ENCODE data around the gene H6PD.

Gene H6PD

GRCh38 chr1:9231648-9232332 is 2.8 kb upstream of the H6PD start:
- Histone ChIP-seq H3K27me3 (ENCODE audit: insufficient read depth, low read depth, severe bottlenecking) (no peaks in the 10 kb centered on the region), H3K36me3 (no peaks in the 10 kb centered on the region), H3K27ac (no peak overlapping the region), H3K9me3 (ENCODE audit: severe bottlenecking) (no peaks in the 10 kb centered on the region), H3K4me3 (ENCODE audit: low read depth, low read length) (no peak overlapping the region)
- no peak for DNase-seq
- TF ChIP-seq, protein P1, sequence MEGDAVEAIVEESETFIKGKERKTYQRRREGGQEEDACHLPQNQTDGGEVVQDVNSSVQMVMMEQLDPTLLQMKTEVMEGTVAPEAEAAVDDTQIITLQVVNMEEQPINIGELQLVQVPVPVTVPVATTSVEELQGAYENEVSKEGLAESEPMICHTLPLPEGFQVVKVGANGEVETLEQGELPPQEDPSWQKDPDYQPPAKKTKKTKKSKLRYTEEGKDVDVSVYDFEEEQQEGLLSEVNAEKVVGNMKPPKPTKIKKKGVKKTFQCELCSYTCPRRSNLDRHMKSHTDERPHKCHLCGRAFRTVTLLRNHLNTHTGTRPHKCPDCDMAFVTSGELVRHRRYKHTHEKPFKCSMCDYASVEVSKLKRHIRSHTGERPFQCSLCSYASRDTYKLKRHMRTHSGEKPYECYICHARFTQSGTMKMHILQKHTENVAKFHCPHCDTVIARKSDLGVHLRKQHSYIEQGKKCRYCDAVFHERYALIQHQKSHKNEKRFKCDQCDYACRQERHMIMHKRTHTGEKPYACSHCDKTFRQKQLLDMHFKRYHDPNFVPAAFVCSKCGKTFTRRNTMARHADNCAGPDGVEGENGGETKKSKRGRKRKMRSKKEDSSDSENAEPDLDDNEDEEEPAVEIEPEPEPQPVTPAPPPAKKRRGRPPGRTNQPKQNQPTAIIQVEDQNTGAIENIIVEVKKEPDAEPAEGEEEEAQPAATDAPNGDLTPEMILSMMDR (IDR thresholded peaks at IDR 0.05; ENCODE audit: low read depth, low read length), result no peak

- no peaks in the 10 kb centered on the region for H3K27me3 ChIP-seq (ENCODE audit: insufficient read depth, low read depth, severe bottlenecking)
- H3K27ac ChIP-seq, result no peak overlapping the region
- H3K4me3 ChIP-seq (ENCODE audit: low read depth, low read length), result no peak overlapping the region
- no peaks in the 10 kb centered on the region for H3K36me3 ChIP-seq
- TF ChIP-seq, protein P1 (IDR thresholded peaks at IDR 0.05; ENCODE audit: low read depth, low read length), result no peak
- DNase-seq, result no peak
- no peaks in the 10 kb centered on the region for H3K9me3 ChIP-seq (ENCODE audit: severe bottlenecking)
Observed at GRCh38 chr1:9233241-9233941, 1.2 kb upstream of the H6PD start.

DNA sequence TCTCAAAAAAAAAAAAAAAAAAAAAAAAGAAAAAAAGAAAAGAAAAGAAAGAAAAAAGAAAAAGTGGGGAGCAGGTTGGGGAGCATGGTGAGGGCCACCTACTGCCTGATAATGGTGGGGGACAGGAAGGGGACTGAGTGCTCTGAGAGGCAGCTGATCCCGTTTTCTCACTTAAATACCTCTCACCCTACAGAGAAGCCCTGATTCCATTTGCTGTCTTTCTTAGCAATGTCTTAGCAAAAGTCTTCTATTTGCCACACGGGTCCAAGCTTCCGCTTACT is 692 bp upstream of the H6PD start:
- no peaks in the 10 kb centered on the region for H3K9me3 ChIP-seq (ENCODE audit: severe bottlenecking)

GRCh38 chr1:9235096-9235459 is 504 bp downstream of the H6PD start:
- Histone ChIP-seq H3K9me3 (ENCODE audit: severe bottlenecking) (no peaks in the 10 kb centered on the region), H3K36me3 (no peaks in the 10 kb centered on the region), H3K27ac (peak overlapping the region; percentile 97), H3K4me3 (ENCODE audit: low read depth, low read length) (peak overlapping the region; percentile 69), H3K27me3 (ENCODE audit: insufficient read depth, low read depth, severe bottlenecking) (no peaks in the 10 kb centered on the region)
- DNase-seq, result peak; percentile 52
- TF ChIP-seq, protein P1 (IDR thresholded peaks at IDR 0.05; ENCODE audit: low read depth, low read length), result no peak

More for the DNA sequence above, 692 bp upstream of the H6PD start:
- H3K27ac ChIP-seq, result peak overlapping the region; percentile 71
- peak overlapping the region; percentile 46 for H3K4me3 ChIP-seq (ENCODE audit: low read depth, low read length)
- TF ChIP-seq, protein P1 (IDR thresholded peaks at IDR 0.05; ENCODE audit: low read depth, low read length), result no peak
- H3K36me3 ChIP-seq, result no peaks in the 10 kb centered on the region
- DNase-seq, result no peak
- no peaks in the 10 kb centered on the region for H3K27me3 ChIP-seq (ENCODE audit: insufficient read depth, low read depth, severe bottlenecking)

DNA sequence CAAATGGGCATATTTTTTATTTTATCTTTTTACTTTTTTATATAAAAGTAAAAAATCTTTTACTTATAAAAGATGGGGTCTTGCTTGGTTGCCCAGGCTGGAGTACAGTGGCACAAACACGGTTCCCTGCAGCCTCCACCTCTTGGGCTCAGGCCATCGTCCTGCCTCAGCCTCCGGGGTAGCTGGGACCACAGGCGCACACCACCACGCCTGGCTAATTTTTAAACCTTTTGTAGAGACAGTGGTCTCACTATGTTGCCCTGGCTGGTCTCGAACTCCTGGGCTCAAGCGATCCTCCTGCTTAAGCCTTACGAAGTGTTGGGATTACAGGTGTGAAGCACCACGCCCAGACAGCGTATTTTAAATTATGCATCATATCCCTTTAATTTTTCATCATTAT is 986 bp downstream of the H6PD start:
- no peaks in the 10 kb centered on the region for H3K36me3 ChIP-seq
- DNase-seq, result no peak
- peak overlapping the region; percentile 97 for H3K27ac ChIP-seq
- H3K9me3 ChIP-seq (ENCODE audit: severe bottlenecking), result no peaks in the 10 kb centered on the region
- TF ChIP-seq, protein P1 (IDR thresholded peaks at IDR 0.05; ENCODE audit: low read depth, low read length), result no peak
- H3K4me3 ChIP-seq (ENCODE audit: low read depth, low read length), result peak overlapping the region; percentile 69
- H3K27me3 ChIP-seq (ENCODE audit: insufficient read depth, low read depth, severe bottlenecking), result no peaks in the 10 kb centered on the region

Measured in WERI-Rb-1 (cell line).